Esophagus muscularis mucosa (tissue), 3 donors: ENCODE results near the gene LMNTD1.

Experiments
- EP300 ChIP-seq: sonication (generic); formaldehyde crosslinking; IDR thresholded peaks from one replicate; pipeline ENCODE4 v1.6.1; 2017; ENCODE audit warnings: antibody characterized with exemption
- POLR2A ChIP-seq: fragments of 450-650 bp; IDR thresholded peaks from one replicate; pipeline ENCODE4 v1.6.1; 2017; ENCODE audit warnings: antibody characterized with exemption, moderate library complexity, mild to moderate bottlenecking, low read depth
- POLR2AphosphoS5 ChIP-seq, 2 donors: sonication (generic); formaldehyde crosslinking; IDR thresholded peaks; one replicate each; pipeline ENCODE4 v1.6.1; 2017; ENCODE audit warnings: antibody characterized with exemption in 2 of 2

DNA sequence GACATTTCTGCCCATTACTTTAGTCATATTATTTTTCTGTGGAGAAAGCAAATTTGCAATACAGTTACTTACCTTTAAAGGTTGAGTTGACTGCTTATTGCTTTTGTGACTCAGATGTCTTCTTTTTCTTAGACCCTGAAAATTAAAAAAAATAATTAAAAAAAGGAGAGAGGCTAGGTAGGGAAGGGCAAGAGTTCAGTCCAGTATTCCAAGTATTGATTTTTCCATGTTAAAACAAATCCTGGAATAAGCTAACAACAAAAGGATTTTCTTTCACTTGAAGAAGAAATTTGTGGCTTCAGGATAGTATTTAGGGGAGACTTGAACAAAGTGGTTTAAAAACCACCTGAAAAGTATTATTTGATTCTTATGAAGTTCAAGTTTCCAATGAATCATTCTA lies 49.4 kb downstream of the LMNTD1 start:
- TF ChIP-seq POLR2AphosphoS5 (IDR thresholded peaks at IDR 0.05), result no peak
- TF ChIP-seq EP300, result no peak
- no peak for TF ChIP-seq POLR2A
